Epithelial cell of proximal tubule (primary cell): Measurements from ENCODE around the gene GPD1L. TPM values are rescaled to one million over a fixed set of nuclear protein-coding genes. Genes with fewer than 3 reads are reported as not detected.
"Not testable (repeated sequence)": the region's sequence is repeated elsewhere in the genome, so short reads cannot be mapped to it uniquely, and the experiment has no call there.

Experiments
- DNase-seq: peaks from one replicate; pipeline ENCODE4 v3.0.0-alpha.2; 2011; ENCODE audit warnings: low read depth
- H3K4me3 ChIP-seq: 2 replicates; pipeline ENCODE4 v1.5.1; 2011; ENCODE audit warnings: low read depth, mild to moderate bottlenecking, low read length
- CTCF ChIP-seq: conservative IDR thresholded peaks from 2 replicates; pipeline ENCODE4 v1.5.1; 2012; ENCODE audit warnings: low read depth, mild to moderate bottlenecking, low read length
- total RNA-seq: library from RNA; depleted of rRNA; stranded (reverse); fragments of >200 nt; gene quantifications from 2 replicates; pipeline ENCODE4 v1.2.3, GENCODE V29; 2015

Gene GPD1L
- total RNA-seq, 1 donor from 2014 or later, result 5.8 TPM

DNA sequence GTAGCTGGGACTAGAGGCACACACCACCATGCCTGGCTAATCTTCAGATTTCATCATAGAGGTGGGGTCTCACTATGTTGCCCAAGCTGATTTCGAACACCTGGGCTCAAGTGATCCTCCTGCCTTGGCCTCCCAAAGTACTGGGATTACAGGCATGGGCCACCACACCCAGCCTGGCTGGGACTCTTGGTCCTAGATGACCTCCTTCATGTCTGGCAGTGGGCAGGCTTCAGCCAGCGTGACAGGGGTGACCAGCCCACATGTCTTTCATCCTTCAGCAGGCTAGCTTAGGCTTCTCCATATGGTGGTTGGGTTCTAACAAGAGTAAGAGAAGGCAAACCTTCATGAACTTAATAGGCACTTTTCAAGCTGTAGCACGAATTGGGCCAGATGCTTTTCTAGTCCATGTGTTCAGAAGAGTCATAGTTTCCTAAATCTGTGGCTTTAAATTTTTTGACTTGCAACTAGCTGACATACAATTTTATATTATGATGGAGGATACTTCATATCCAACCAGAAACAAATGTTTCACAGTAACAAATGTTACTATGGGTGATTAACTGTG is 7.6 kb downstream of the GPD1L start:
- no peak overlapping the region for H3K4me3 ChIP-seq
- TF ChIP-seq CTCF, result no peak
- DNase-seq, result no peak

DNA sequence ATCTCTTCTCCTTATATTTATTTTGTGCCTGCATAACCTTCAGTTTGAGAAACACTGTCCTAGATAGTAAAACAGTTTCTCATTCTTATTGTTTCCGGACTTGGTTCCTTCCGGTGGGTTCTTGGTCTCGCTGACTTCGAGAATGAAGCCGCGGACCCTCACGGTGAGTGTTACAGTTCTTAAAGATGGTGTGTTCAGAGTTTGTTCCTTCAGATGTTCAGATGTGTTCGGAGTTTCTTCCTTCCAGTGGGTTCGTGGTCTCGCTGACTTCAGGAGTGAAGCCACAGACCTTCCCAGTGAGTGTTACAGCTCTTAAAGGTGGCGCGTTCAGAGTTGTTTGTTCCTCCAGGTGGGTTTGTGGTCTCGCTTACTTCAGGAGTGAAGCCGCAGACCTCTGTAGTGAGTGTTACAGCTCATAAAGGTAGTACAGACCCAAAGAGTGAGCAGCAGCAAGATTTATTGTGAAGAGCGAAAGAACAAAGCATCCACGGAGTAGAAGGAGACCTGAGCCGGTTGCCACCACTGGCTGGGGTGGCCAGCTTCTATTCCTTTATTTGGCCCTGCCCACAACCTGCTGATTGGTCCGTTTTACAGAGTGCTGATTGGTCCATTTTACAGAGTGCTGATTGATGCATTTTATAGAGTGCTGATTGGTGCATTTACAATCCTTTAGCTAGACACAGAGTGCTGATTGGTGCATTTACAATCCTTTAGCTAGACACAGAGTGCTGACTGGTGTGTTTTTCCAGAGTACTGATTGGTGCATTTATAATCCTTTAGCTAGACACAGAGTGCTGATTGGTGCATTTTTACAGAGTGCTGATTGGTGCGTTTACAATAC is 8.3 kb downstream of the GPD1L start:
- not testable (repeated sequence) for H3K4me3 ChIP-seq

GRCh38 chr3:32117320-32117719 is 10.9 kb downstream of the GPD1L start:
- no peak for TF ChIP-seq CTCF
- DNase-seq, result no peak
- H3K4me3 ChIP-seq, result no peak overlapping the region

More for the DNA sequence above, 8.3 kb downstream of the GPD1L start:
- not testable (repeated sequence) for DNase-seq

DNA sequence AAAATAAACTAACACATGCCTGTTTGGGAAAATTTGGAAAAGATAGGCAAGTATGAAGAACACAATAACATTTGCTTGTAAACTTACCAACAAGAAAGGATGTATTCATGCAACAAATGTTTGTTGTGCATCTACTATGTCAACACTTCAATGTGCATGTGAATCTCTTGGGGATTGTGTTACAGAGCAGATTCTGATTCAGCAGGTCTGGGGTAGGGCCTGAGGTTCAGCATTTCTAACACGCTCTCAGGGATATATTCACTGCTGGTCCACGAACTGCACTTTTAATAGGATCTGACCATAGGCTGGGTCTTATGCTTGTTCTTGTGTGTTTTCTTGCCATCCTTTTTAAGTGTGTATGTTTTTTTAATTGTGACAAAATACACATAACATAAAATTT is 11.8 kb downstream of the GPD1L start:
- DNase-seq, result no peak
- no peak overlapping the region for H3K4me3 ChIP-seq
- no peak for TF ChIP-seq CTCF

DNA sequence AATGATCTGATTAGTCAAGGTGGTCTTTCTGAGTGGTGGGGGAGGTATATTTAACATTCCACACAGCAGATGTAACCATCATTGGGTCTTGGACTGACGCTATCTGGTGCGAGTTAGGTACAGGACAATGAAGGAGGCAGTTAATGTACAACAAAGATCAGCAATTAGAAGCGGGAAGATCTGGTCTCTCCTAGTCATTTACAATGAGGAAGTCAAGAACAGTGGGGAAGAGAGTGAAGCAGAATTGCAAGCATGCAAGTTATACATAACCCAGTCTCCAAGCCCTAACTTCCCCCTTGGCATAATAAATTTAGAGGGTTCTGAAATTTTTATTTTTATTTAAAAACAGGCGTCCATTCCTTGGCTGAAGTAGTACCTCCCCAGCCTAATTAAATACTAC is 14.1 kb downstream of the GPD1L start:
- no peak for TF ChIP-seq CTCF
- no peak overlapping the region for H3K4me3 ChIP-seq
- no peak for DNase-seq

DNA sequence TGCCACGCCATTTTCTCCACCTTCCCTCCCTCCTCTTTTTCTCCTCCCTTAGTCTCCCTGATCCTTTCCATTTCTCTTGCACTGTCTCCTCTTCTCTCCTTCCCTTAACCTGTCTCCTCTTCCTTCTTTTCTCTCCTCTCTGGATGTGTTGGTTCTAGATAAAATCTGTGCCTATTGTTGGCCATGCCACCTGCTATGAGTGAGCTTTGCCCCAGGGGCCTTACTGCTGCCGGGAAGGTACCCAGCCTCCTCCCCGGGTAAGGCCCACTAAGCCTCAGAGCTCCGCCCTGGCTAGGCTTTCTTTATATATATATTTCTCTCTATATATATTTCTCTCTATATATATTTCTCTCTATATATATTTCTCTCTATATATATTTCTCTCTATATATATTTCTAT is 14.7 kb downstream of the GPD1L start:
- H3K4me3 ChIP-seq, result no peak overlapping the region
- TF ChIP-seq CTCF, result no peak
- no peak for DNase-seq

DNA sequence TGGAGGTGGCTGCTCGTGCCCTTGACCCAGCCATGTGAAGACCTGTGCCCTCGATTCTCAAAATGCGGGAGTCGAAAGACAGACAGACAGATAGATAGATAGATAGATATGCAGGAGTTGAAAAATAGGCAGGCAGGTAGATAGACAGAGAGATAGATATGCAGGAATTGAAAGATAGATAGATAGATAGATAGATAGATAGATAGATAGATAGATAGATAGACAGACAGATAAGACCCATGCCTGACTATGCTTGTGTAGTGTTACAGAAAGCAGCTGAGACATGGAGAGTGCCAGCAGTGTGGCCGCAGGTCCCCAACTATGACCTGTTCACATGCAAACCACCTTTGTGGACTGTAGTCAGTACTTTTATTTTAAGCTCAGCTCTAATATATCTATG is 17.2 kb downstream of the GPD1L start:
- no peak for TF ChIP-seq CTCF
- H3K4me3 ChIP-seq, result no peak overlapping the region
- no peak for DNase-seq
